HUDEP-2 (cell line): Measurements from ENCODE around the gene RSF1.
A peak's percentile ranks its signal among the peaks of the same experiment; 100 is the strongest.
"Not testable (repeated sequence)": the region's sequence is repeated elsewhere in the genome, so short reads cannot be mapped to it uniquely, and the experiment has no call there.

ENCODE experiments used
- DNase-seq, 76 experiments: peaks; one replicate each; lab custom pipeline; 2025; ENCODE audit not compliant: unreplicated experiment in 76 of 76; lab: John Stamatoyannopoulos, UW

The RSF1 gene

GRCh38 chr11:77820565-77821348, at the start of gene RSF1, which contains the start of gene AAMDC:
TSS of gene RSF1 (minus strand) at chr11:77820722. CDS start at chr11:77820714, 8 bp downstream.
TSS of gene AAMDC (plus strand) at chr11:77821144. CDS start at chr11:77842497, 21,353 bp downstream.
- DNase-seq: peak; percentile 62 to 99 (median 94)

- no peak for DNase-seq
Observed at GRCh38 chr11:77868744-77869143, 48.2 kb upstream of the RSF1 start.

GRCh38 chr11:77866336-77866735, 45.8 kb upstream of the RSF1 start:
- no peak for DNase-seq

GRCh38 chr11:77865805-77866204, 45.3 kb upstream of the RSF1 start:
- no peak for DNase-seq

- not testable (repeated sequence) for DNase-seq
Observed at GRCh38 chr11:77861444-77861843, 40.9 kb upstream of the RSF1 start.

- DNase-seq: not testable (repeated sequence)
Observed at GRCh38 chr11:77857906-77858457, 37.5 kb upstream of the RSF1 start.

GRCh38 chr11:77854838-77855237, 34.3 kb upstream of the RSF1 start:
- no peak for DNase-seq

- DNase-seq: no peak
Observed at GRCh38 chr11:77851503-77851902, 31.0 kb upstream of the RSF1 start.

- not testable (repeated sequence) for DNase-seq
Observed at GRCh38 chr11:77843700-77844099, 23.2 kb upstream of the RSF1 start.

- no peak for DNase-seq
Observed at GRCh38 chr11:77842441-77843121, 22.1 kb upstream of the RSF1 start.

- no peak for DNase-seq
Observed at GRCh38 chr11:77833302-77833701, 12.8 kb upstream of the RSF1 start.

- DNase-seq: peak in 2 of 76 experiments; percentile 3 to 29
Observed at GRCh38 chr11:77828926-77829325, 8.4 kb upstream of the RSF1 start.

GRCh38 chr11:77823775-77824174, 3.3 kb upstream of the RSF1 start:
- DNase-seq: peak in 18 of 76 experiments; percentile 3 to 67 (median 27)

- not testable (repeated sequence) for DNase-seq
Observed at GRCh38 chr11:77822126-77822525, 1.6 kb upstream of the RSF1 start.

- peak in 10 of 76 experiments; percentile 3 to 17 (median 6) for DNase-seq
Observed at GRCh38 chr11:77821349-77821851, 878 bp upstream of the RSF1 start.

- DNase-seq: peak in 34 of 76 experiments; percentile 9 to 61 (median 27)
Observed at GRCh38 chr11:77819921-77820564, 479 bp downstream of the RSF1 start.

GRCh38 chr11:77819411-77819920, 1.1 kb downstream of the RSF1 start:
- DNase-seq: peak in 74 of 76 experiments; percentile 7 to 79 (median 62)

- no peak for DNase-seq
Observed at GRCh38 chr11:77815459-77815858, 5.1 kb downstream of the RSF1 start.

GRCh38 chr11:77814848-77815247, 5.7 kb downstream of the RSF1 start:
- no peak for DNase-seq

- no peak for DNase-seq
Observed at GRCh38 chr11:77813256-77813655, 7.3 kb downstream of the RSF1 start.
